Esophagus (tissue), 2 donors: ENCODE measurements around the gene GCNT3. TPM values are rescaled to one million over a fixed set of nuclear protein-coding genes. Genes with fewer than 3 reads are reported as not detected.
"Not testable (repeated sequence)": the region's sequence is repeated elsewhere in the genome, so short reads cannot be mapped to it uniquely, and the experiment has no call there.

ENCODE experiments used
- H3K27ac ChIP-seq, 2 donors: one replicate each; pipeline ENCODE4 v1.5.1; 2013; ENCODE audit warnings: low read depth in 2 of 2, mild to moderate bottlenecking in 2 of 2, inconsistent platforms in 1 of 2, low read length in 1 of 2, moderate library complexity in 1 of 2
- H3K27me3 ChIP-seq, 2 donors: one replicate each; pipeline ENCODE4 v1.6.1; 2013; ENCODE audit warnings: low read length in 2 of 2, control low read depth in 1 of 2, mild to moderate bottlenecking in 1 of 2; ENCODE audit not compliant: insufficient read depth in 2 of 2, control insufficient read depth in 1 of 2
- H3K36me3 ChIP-seq, 2 donors: one replicate each; pipeline ENCODE4 v1.6.1; 2013; ENCODE audit warnings: low read length in 1 of 2; ENCODE audit not compliant: control insufficient read depth in 2 of 2, insufficient read depth in 2 of 2
- H3K4me1 ChIP-seq, 2 donors: one replicate each; pipeline ENCODE4 v1.6.1; 2013; ENCODE audit warnings: low read length in 1 of 2; ENCODE audit not compliant: control insufficient read depth in 2 of 2, insufficient read depth in 2 of 2
- H3K4me3 ChIP-seq, 2 donors: one replicate each; pipeline ENCODE4 v1.5.1; 2013; ENCODE audit warnings: low read length in 2 of 2, mild to moderate bottlenecking in 2 of 2, low read depth in 1 of 2, moderate library complexity in 1 of 2
- H3K9me3 ChIP-seq, 2 donors: one replicate each; pipeline ENCODE4 v1.6.1; 2013; ENCODE audit warnings: mild to moderate bottlenecking in 2 of 2, low read depth in 1 of 2, low read length in 1 of 2, moderate library complexity in 1 of 2; ENCODE audit not compliant: control insufficient read depth in 2 of 2, insufficient read depth in 1 of 2
- WGBS, 2 donors: extraction: QIAGEN DNeasy Blood & Tissue Kit; methylation state at CpG; one replicate each; pipeline ENCODE4 v1.1.7; 2013; 5-methylcytosine and 5-hydroxymethylcytosine counted together
- polyA plus RNA-seq, 2 donors: library from polyadenylated mRNA; stranded (reverse); fragments of 200-250 nt; gene quantifications; one replicate each; pipeline ENCODE4 v1.2.3, GENCODE V29; 2013
- donor health status: healthy with polysubstance abuse.
- donor health status: Bipolar disorder and iron deficiency.

Gene GCNT3
- polyA plus RNA-seq, 2 donors: 8.3 to 16.3 TPM

DNA sequence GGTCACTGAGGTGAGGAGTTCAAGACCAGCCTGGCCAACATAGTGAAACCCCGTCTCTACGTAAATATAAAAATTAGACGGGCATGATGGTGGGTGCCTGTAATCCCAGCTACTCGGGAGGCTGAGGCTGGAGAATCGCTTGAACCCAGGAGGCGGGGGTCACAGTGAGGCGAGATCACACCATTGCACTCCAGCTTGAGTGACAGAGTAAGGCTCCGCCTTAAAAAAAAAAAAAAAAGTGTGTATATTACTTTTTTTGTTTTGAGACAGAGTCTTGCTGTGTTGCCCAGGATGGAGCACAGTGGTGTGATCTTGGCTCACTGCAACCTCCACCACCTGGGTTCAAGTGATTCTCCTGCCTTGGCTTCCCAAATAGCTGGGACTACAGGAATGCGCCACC, 34.2 kb downstream of the GCNT3 start:
- H3K9me3 ChIP-seq, H3K27me3 ChIP-seq, H3K27ac ChIP-seq, H3K36me3 ChIP-seq, H3K4me1 ChIP-seq, H3K4me3 ChIP-seq: not testable (repeated sequence)
- WGBS, 2 donors: 97% methylated on average over 9 of the region's 9 CpGs

- H3K4me3 ChIP-seq: no peak overlapping the region
- H3K9me3 ChIP-seq: no peaks in the 10 kb centered on the region
- H3K27ac ChIP-seq: no peak overlapping the region
- peaks cover 5 to 7% of the 10 kb centered on the region in 2 donors for H3K36me3 ChIP-seq
- no peaks in the 10 kb centered on the region for H3K4me1 ChIP-seq
- WGBS, 2 donors: 100% methylated on average over 1 of the region's 1 CpG
- H3K27me3 ChIP-seq: no peaks in the 10 kb centered on the region
Observed at GRCh38 chr15:59646277-59646676, 34.7 kb downstream of the GCNT3 start.

DNA sequence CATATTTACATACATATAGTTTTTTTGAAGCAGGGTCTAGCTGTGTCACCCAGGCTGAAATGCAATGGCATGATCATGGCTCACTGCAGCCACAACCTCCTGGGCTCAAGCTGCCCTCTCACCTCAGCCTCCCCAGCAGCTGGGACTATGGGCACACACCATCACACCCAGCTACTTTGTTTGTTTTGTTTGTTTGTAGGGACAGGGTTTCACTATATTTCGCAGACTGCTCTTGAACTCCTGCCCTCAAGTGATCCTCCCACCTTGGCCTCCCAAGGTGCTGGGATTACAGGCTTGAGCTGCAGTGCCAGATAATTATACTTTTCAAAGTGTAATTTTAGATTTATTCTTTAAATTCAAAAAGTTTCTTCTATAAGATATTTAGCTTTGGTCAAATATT, 35.5 kb downstream of the GCNT3 start:
- no peaks in the 10 kb centered on the region for H3K4me1 ChIP-seq
- no peak overlapping the region for H3K27ac ChIP-seq
- 88 to 100% methylated on average over 1 of the region's 1 CpG for WGBS, 2 donors
- no peaks in the 10 kb centered on the region for H3K9me3 ChIP-seq
- H3K4me3 ChIP-seq: no peak overlapping the region
- peaks cover 5 to 7% of the 10 kb centered on the region in 2 donors for H3K36me3 ChIP-seq
- no peaks in the 10 kb centered on the region for H3K27me3 ChIP-seq

- Histone ChIP-seq H3K4me3 (no peak overlapping the region), H3K4me1 (no peaks in the 10 kb centered on the region), H3K27me3 (no peaks in the 10 kb centered on the region), H3K9me3 (no peaks in the 10 kb centered on the region), H3K36me3 (peaks cover 7 to 9% of the 10 kb centered on the region in 2 donors), H3K27ac (no peak overlapping the region)
Observed at GRCh38 chr15:59649603-59650002, 38.0 kb downstream of the GCNT3 start.

- Histone ChIP-seq H3K9me3 (no peaks in the 10 kb centered on the region), H3K27ac (no peak overlapping the region), H3K27me3 (no peaks in the 10 kb centered on the region), H3K4me1 (peaks cover 0 to 8% of the 10 kb centered on the region in 2 donors), H3K4me3 (no peak overlapping the region), H3K36me3 (peaks cover 3 to 5% of the 10 kb centered on the region in 2 donors)
- 92% methylated on average over 1 of the region's 1 CpG for WGBS, 2 donors
Observed at GRCh38 chr15:59654046-59654445, 42.5 kb downstream of the GCNT3 start.

DNA sequence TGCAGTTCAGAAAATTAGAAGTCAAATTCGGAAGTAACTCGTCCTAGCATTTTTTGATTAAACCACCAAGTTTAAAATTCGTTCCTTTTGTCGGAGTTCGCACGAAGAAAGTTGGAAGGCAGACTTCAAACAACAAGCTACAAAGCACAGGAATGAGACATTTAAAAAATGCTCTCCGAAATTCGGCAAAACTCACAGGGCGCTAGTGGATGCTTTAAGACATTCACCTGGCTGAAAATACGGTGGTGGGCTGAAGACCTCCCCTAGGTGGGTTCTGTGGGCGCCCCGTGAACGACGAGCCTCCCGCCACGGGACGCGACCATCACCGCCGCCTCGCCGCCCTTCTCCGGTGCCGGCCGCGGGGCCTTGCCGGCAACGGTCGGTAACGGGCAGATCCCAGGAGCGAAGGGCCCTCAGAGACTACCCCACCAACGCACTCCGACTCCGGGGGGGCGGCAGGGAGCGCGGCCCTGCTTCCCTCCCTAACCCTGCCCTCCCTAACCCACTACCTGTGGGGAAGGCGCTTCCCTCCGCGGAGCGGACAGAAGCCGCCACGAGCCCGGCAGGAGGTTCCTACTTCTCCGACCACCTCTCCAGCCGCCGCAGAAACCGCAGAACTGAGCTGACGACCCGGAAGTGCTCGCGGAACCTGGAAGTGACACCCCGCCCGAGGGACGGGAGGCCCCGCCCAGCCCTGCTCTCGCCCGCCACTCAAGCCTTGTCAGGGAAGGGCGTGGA, 45.5 kb downstream of the GCNT3 start, which contains the start of gene GTF2A2:
TSS of gene GTF2A2 (minus strand) at position 619 of the 738 bp plus-strand sequence. CDS start 5,238 bp downstream, outside the sequence.
- Histone ChIP-seq H3K36me3 (peaks cover 5 to 6% of the 10 kb centered on the region in 2 donors), H3K4me3 (peak within 1 kb of the TSS; percentile 77 to 96), H3K27ac (peak within 1 kb of the TSS; percentile 73 to 77), H3K27me3 (no peaks in the 10 kb centered on the region), H3K9me3 (no peaks in the 10 kb centered on the region), H3K4me1 (peaks cover 0 to 8% of the 10 kb centered on the region in 2 donors)
- 0 to 1% methylated on average over 56 to 59 of the region's 59 CpGs for whole genome bisulfite sequencing, 2 donors

- Histone ChIP-seq H3K36me3 (peaks cover 5 to 6% of the 10 kb centered on the region in 2 donors), H3K9me3 (no peaks in the 10 kb centered on the region), H3K4me3 (peak overlapping the region; percentile 77 to 96), H3K4me1 (peaks cover 0 to 8% of the 10 kb centered on the region in 2 donors), H3K27me3 (no peaks in the 10 kb centered on the region), H3K27ac (peak overlapping the region in 1 of 2 donors; percentile 77)
- WGBS, 2 donors: 28 to 32% methylated on average over 23 of the region's 23 CpGs
Observed at GRCh38 chr15:59657635-59658125, 46.1 kb downstream of the GCNT3 start.

DNA sequence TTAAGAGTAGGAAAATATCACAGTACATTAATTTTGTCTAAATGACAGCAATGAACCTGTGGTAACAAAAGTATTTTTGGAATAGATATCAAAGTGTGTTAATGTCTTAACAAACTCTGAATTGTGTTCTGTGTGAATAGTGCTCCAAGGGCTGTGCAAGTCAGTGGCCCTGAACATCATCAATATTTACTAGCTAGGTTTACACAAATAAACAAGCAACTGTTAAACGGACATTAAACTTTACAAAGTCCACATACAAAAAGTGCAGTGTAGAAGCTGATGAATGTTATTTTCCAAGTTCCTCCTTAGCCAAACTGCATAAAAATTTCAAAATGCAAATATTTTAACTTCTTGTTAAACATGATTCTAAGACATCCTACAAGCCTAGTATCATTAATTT, 47.8 kb downstream of the GCNT3 start:
- Histone ChIP-seq H3K4me3 (no peak overlapping the region), H3K27me3 (no peaks in the 10 kb centered on the region), H3K4me1 (peaks cover 0 to 8% of the 10 kb centered on the region in 2 donors), H3K36me3 (peaks cover 0 to 3% of the 10 kb centered on the region in 2 donors), H3K9me3 (no peaks in the 10 kb centered on the region), H3K27ac (no peak overlapping the region)
- WGBS, 2 donors: 45 to 53% methylated on average over 1 of the region's 1 CpG

GRCh38 chr15:59662260-59662659, 50.7 kb downstream of the GCNT3 start:
- Histone ChIP-seq H3K4me3 (no peak overlapping the region), H3K4me1 (peaks cover 0 to 2% of the 10 kb centered on the region in 2 donors), H3K36me3 (peaks cover 0 to 3% of the 10 kb centered on the region in 2 donors), H3K27ac (no peak overlapping the region), H3K27me3 (no peaks in the 10 kb centered on the region), H3K9me3 (no peaks in the 10 kb centered on the region)
- WGBS, 2 donors: 34 to 39% methylated on average over 1 of the region's 1 CpG

DNA sequence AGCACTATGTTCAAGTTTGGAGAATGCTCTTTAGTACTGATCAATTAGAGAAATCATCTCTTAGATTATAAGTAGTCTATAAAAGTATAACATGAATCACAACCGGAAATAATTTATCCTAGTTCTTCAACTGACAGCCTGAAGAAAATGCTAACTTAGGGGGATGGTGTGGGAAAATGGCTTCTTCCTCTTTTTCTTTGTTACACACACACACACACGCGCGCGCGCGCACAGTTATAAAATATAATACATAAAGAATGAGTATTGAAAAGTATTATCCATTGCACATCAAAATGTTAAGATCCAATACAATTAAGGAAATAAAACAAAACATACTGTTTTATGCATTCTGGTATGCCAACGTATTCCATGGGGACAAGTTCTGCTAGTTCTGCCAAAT, 57.0 kb downstream of the GCNT3 start:
- no peaks in the 10 kb centered on the region for H3K9me3 ChIP-seq
- no peak overlapping the region for H3K4me3 ChIP-seq
- no peaks in the 10 kb centered on the region for H3K4me1 ChIP-seq
- WGBS, 2 donors: 82 to 87% methylated on average over 8 of the region's 8 CpGs
- H3K27me3 ChIP-seq: no peaks in the 10 kb centered on the region
- H3K27ac ChIP-seq: no peak overlapping the region
- peaks cover 0 to 3% of the 10 kb centered on the region in 2 donors for H3K36me3 ChIP-seq
